GM21737 (cell line): ENCODE results near the gene WDR59.

Source experiments
- ATAC-seq: cut with Tn5 transposase; IDR thresholded peaks from one replicate; pipeline ENCODE4 v1.9.1; 2021; ENCODE audit warnings: mild to moderate bottlenecking, moderate library complexity; ENCODE audit not compliant: unreplicated experiment

The WDR59 gene

GRCh38 chr16:74982256-74982655, 2.7 kb downstream of the WDR59 start:
- ATAC-seq, result no peak

DNA sequence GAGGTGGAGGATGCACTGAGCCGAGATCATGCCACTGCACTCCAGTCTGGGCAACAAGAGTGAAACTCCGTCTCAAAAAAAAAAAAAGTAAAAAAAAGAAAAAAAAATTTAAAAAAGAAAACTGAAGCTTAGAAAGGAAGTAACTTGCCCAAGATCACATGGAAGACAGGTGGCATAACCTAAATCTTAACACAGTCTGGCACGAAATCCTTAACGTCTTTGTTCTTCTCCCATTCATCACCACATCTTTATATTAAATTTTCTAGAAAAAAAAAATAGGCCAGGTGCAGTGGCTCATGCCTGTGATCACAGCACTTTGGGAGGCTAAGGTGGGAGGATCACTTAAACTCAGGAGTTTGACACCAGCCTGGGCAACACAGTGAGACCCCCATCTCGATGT, 9.3 kb downstream of the WDR59 start:
- no peak for ATAC-seq

DNA sequence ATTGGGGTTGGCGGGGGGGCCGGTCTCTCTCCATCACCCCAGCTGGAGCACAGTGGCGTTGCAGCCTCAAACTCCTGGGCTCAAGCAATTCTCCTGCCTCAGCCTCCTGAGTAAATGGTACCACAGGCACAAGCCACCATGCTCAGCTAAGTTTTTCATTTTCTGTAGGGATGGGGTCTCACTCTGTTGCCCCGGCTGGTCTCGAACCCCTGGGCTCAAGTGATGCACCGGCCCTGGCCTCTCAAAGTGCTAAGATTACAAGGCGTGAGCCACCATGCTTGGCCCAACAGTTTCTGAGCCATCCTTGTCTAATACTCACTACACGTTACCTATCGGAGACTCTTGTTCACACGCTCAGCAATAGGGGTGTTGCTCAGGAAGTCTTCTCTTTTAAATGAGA, 11.6 kb downstream of the WDR59 start:
- ATAC-seq, result no peak

DNA sequence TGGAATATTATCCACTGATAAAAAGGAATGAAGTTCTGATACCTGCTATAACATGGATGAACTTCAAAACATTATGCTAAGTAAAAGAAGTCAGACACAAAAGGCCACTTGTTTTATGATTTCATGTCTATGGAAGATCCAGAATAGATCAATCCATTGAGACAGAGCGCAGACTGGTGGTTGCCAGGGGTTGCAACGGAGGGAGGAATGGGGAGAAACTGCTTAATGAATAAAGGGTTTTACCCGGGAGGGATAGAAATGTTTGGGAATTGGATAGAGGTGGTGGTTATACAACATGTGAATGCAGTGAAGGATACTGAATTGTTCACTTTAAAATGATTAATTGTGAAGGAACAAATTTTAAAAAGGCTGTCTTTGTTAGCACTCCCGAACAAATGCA, 30.2 kb downstream of the WDR59 start:
- ATAC-seq, result no peak

DNA sequence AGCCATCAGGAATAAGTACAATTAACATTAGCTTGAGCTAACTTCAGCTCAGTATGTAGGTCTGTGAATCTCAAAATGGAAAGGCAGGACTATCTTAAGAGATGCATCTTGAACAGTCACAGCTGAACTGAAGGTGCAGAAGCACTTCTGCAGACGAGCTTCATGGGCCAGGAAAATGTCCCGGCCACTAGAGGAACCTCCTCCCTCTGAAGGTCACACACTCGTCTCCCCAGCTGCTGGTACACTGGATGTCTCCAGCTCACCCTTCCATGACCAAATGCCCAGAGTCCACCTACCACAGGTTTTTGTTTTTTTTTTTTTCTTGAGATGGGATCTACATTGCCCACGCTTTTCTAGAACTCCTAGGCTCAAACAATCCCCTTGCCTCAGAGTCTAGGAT, 33.2 kb downstream of the WDR59 start:
- ATAC-seq, result no peak

- no peak for ATAC-seq
These were observed 33.7 kb downstream of the WDR59 start for GRCh38 chr16:74951206-74951605.

- no peak for ATAC-seq
These were observed 34.4 kb downstream of the WDR59 start for GRCh38 chr16:74950511-74950910.

GRCh38 chr16:74949309-74949708, 35.6 kb downstream of the WDR59 start:
- ATAC-seq, result no peak

DNA sequence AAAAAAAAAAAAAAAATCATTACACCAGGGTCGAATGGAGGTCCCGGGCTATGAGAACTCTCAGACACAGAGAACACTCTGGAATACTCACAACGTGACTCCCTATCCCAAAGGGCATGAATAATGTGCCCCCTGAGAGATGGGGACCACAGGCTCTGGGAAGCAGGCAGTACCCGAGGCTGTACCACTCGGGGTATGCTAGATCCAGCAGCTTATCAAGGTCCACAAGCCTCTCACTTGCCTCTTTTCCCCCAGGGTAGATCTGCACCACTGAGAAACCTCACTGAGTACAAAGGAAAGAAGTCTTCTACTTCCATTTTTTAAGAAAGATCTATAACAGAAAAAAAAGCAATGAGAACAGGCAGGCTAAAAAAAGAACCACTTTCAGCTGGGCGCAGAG, 40.5 kb downstream of the WDR59 start:
- ATAC-seq, result no peak

DNA sequence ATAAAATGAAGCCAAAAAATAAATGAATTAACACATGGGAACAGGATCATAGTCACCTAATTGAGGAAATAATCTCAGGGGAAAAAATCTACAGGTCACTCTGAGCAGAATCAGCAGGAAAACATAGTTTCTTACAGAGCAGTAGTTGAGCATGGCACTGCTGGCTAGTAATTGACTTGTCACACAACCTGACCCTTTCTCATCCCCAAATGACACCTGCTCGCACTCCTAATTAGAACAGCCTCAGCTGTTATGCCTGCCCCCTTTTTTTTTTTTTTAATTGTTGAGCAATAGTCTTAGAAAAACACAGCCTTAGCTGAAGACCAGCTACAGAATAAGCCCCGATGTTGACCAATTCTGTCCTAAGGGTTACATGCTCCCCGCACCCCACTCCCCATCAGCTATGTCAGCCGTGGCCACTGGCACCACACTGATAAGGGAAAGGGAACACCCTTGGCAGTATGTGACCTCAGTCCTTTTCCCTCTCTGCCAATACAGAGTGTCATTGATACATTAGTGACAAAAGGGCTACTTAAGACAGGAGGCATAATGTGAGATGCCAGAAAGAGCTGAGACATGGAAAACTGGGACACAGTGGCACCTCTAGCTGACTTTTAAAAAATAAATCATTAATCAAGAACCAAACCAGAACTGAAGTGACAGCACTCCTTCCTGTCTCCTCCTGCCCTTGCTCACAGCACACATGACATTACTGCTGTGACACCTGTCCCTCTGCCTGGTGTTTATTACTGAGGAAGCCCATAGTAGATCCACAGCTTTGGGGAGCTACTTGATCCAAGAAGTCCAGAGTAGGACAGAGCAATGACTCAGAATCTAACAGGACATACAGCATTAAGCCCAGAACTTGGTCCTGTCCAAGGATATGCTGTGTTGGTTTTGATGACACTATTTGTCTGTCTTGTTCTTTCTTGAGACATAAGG, 41.7 kb downstream of the WDR59 start:
- ATAC-seq, result no peak

- ATAC-seq, result no peak
These were observed 42.4 kb downstream of the WDR59 start for GRCh38 chr16:74942566-74942965.

- no peak for ATAC-seq
These were observed 45.2 kb downstream of the WDR59 start for GRCh38 chr16:74939688-74940087.

GRCh38 chr16:74936902-74937560, 47.9 kb downstream of the WDR59 start:
- ATAC-seq, result peak; percentile 78

DNA sequence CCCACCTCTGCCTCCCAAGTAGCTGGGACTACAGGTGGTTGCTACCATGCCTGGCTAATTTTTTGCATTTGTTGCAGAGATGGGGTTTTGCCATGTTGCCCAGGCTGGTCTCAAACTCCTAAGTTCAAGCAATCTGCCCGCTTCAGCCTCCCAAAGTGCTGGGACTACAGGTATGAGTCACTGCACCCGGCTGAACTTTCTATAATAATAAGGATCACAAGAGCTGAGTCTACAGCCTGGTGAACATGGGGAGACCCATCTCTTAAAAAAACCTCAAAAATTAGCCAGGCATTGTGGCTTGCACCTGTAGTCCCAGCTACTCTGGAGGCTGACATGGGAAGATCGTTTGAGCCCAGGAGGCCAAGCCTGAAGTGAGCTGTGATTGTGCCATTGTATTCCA, 53.5 kb downstream of the WDR59 start:
- ATAC-seq, result no peak

- no peak for ATAC-seq
These were observed 55.3 kb downstream of the WDR59 start for GRCh38 chr16:74929636-74930035.

- ATAC-seq, result no peak
These were observed 58.1 kb downstream of the WDR59 start for GRCh38 chr16:74926805-74927204.

DNA sequence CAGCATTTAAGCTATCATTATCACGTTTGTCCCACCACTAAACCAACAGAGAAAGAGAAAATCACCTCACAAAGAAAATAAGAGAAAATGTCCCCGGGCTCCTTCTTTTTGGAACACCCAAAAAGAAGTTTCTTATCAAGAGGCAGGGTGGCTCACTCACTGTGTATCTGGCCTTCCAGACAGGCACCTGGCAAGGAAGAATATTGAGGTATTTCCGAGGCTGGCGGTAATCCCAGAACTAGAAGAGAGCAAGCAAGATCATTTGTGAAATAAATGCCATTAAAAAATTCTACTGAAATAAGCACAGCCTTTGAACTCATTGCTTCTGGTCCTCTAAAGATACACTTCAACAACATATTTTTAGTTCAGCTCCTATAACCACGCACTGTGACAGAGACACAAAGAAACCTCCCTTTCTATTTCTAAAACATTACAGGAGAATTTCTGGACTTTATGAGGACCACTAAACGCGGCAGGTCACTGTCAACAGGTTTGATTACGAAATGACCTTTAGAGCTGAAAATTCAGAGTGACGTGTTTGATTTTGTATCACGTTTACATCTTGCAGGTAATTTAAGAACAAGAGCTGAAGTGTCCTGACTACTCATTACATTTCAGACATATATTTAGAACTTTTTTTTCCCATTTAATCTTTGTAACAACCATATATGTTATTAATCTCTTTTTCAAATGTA, 61.0 kb downstream of the WDR59 start:
- ATAC-seq, result no peak

DNA sequence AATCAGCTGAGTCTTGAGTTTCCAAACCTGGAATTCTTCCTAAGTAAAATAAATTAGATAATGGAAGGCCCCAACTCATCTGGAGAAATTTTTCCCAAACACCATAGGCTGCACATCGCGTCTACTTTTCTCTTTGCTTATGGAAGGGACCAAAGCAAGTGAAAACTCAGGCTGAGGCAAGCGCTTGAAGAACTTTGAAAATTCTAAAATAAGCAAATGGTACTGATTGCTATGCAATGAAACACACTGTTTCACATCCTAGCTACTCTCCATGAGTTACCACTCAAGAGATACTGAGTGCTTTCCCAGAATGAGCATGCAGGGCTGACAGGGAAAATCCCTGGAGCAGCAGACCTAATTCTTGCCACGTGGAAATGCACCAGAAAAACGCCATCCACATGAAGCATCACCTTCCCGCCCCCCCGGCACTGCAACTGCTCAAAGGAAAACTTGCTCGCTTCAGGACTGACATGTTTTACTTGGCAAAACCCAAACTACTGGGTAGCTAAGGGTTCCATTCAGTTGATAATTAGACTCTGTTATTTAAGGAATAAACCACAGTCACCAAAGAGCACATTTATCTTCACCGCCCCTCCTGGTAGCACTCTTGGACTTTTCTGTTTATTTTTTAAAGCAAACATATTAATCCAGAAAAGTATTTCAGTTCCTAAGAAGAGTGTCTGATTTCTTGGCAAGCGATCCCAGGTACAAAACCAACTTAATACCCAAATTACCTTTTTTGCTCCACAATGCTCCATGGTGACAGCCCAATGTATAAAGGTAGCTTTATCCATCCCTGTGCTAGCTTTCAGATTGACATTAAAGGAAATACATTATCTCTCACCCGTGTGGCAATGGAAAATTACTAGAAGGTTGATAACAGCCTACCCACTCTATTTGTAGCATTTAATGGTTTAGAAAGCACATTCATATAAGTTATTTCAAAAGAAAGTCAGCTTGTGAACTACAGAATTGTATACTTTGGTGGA, 62.5 kb downstream of the WDR59 start:
- no peak for ATAC-seq

- no peak for ATAC-seq
These were observed 63.9 kb downstream of the WDR59 start for GRCh38 chr16:74921051-74921450.

- ATAC-seq, result no peak
These were observed 75.3 kb downstream of the WDR59 start for GRCh38 chr16:74909665-74910064.
